GM12872 (cell line): ENCODE data around the gene CCDC92.

Source experiments
- TF ChIP-seq, protein P1 (sequence below): IDR thresholded peaks from 3 replicates; pipeline ENCODE4 v1.5.1; 2011; ENCODE audit warnings: low read depth, mild to moderate bottlenecking, low read length, moderate library complexity; ENCODE audit not compliant: insufficient read depth

Gene CCDC92

DNA sequence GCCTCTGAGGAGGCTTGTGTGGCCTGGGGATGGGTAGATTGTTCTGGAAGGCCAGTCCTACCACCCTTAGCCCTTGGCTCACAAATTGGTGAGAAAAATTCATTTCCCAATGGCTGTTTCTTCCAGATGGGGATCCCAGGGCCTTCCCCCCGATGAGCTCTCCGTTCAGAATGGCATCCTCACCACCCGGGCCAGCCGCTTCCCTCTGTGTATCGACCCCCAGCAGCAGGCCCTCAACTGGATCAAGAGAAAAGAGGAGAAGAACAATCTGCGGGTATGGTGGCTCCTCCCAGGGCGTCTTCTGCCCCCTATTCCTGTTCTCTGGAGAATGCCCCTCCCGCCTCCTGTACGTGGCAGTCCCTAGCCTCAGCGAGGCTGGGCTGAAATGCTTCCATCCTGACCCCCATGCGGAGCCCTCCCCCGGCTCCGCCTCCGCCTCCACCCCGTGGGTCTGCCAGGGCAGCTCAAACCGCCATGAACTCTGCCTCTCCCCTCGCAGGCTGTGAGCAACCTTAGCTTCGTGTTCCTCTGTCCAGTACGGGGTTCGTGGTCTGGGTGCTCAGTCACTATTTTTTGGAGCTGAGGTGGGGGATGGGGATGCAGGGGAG is 57.8 kb downstream of the CCDC92 start:
- TF ChIP-seq, protein P1, sequence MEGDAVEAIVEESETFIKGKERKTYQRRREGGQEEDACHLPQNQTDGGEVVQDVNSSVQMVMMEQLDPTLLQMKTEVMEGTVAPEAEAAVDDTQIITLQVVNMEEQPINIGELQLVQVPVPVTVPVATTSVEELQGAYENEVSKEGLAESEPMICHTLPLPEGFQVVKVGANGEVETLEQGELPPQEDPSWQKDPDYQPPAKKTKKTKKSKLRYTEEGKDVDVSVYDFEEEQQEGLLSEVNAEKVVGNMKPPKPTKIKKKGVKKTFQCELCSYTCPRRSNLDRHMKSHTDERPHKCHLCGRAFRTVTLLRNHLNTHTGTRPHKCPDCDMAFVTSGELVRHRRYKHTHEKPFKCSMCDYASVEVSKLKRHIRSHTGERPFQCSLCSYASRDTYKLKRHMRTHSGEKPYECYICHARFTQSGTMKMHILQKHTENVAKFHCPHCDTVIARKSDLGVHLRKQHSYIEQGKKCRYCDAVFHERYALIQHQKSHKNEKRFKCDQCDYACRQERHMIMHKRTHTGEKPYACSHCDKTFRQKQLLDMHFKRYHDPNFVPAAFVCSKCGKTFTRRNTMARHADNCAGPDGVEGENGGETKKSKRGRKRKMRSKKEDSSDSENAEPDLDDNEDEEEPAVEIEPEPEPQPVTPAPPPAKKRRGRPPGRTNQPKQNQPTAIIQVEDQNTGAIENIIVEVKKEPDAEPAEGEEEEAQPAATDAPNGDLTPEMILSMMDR = no peak

DNA sequence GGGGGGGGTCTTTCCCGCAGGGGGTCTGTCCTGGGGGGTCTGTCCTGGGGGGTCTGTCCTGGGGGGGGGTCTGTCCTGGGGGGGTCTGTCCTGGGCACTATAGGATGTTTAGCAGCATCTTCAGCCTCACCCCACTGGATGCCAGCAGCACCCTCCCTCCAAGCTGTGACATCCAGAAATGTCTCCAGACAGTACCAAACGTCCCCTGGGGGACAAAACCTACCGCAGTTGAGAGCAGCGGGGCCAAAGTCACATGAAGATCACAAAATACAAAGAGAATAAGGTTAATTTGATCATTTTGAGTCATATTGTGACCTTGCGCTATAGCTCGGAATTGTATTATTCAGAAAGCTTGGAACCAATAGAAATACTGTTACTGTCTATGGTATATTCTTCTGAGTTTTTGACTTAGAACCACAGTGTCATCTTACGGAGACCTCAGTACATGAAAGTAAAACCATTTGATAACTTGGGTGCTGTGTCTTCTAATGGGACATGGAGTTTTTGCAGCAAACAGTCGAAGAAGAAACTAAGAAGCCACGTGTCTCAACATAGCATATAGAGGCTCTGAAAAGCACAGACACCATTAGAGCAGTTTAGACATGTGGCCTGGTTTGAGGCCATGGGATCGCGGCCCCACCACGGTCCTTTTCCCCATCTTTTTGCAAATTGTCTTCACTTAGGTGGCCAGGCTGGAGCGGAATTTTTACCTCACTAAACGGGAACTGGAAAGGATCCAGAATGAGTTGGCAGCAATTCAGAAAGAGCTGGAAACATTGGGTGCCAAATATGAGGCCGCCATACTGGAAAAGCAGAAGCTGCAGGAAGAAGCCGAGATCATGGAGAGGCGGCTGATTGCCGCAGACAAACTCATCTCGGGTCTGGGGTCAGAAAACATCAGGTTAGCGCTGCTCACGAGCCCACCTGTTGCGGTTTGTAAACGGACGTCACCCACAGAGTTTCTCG is 59.9 kb downstream of the CCDC92 start:
- TF ChIP-seq, protein P1 = no peak

DNA sequence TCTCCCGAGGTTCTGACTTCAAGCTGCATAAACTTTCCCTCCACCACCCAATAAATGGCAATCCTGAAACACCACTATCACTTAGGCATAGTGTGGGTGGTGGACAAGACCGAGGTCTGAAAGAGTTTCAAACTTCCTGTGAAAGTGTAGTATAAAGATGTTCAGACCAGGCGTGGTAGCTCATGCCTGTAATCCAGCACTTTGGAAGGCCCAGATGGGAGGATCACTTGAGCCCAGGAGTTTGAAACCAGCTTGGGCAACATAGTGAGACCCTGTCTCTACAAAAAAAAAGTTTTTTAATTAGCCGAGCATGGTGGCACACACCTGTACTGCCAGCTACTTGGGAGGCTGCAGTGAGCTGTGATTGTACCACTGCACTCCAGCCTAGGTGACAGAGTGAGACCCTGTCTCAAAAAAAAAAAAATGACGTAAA is 61.9 kb downstream of the CCDC92 start:
- TF ChIP-seq, protein P1 = no peak

DNA sequence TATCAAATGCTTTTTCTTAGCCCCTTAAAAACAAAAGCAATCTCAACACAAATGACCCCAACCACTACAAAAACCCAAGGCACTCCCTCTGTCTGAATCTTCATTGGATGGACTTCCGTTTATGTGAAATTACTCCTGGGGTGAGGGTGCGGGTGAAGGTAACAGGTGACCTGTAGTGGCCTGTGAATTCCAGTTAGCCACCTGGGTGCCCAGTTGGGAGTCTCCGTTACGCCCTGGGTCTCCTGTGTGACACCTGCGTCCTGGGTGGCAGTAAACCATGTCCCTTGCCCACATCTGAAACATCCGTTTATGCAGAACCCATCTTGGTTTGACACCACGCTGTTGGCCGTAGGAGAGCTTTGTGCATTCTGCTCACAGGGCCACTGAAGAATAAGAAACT is 62.6 kb downstream of the CCDC92 start:
- TF ChIP-seq, protein P1 = no peak

DNA sequence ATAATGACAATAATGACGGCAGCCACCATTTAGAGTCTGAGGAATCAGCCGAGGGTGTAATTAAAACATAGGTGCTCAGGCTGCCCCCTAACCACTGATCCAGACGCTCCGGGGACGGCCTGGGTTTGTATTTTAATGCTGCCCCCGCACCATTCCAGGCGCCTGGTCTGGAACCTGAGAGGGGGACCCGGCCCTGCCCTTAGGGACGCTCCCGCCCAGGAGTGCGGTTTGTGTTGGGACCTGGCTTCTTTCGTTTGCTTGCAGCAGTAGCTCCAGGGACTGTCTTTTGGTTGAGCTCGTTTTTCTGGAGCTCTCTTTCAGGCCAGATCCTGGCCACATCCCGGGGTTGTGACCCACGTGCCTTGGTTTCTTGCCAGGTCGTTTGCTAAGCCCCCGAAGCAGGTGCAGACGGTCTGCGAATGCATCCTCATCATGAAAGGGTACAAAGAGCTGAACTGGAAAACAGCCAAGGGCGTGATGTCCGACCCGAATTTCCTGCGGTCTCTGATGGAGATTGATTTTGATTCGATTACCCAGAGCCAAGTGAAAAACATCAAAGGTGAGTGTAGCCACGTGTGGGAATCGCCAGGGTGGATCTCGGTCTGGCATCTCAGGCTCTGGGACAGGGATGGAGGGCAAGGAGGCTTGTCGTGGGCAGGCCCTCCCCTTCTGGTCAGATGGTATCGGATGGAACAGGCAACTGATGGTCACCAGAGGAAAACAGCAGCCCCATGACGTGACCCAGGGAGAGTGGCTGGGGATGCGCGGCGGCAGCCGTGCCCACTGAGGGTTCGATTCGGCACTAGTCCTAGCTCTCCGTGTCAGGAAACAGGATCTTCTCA is 63.5 kb downstream of the CCDC92 start:
- TF ChIP-seq, protein P1 = no peak

DNA sequence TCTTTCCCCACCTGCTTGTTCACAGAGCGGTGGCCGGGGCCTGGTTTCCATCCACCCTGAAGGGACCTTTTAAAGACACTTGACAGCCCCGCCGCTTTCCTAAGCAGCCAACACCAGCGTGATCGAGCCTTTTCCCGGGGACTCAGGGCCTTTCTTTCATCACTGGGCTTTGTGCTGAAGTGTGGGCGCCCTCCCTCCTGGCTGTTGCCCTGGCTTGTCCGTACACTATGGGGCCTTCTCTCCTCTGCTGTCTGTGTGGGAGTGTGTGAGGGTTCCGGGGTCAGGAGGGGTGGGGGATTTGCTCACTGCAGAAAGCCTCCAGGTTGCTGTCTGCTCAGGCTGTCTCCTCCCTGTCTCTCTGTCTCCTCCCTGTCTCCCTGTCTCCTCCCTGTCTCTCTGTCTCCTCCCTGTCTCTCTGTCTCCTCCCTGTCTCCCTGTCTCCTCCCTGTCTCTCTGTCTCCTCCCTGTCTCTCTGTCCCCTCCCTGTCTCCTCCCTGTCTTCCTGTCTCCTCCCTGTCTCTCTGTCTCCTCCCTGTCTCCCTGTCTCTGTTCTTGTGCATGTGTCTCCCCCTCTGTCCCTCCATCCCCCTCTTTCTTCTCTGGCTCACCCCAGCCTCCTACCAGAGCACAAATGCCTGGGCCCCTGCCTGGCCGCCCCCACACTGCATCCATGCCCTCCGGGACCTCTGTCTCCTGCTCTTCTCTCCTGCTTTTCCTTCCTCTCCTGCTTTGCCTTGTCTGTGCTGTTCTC is 64.7 kb downstream of the CCDC92 start:
- TF ChIP-seq, protein P1 = no peak
